H1 (cell line): ENCODE data around the gene KRTAP10-5. TPM values are rescaled to one million over a fixed set of nuclear protein-coding genes. Genes with fewer than 3 reads are reported as not detected.

Source experiments
- CTCF ChIA-PET: fragments of 300-600 bp; sonication (Branson Sonifier 250); formaldehyde crosslinking; loops from one replicate; lab custom pipeline; 2021; ENCODE audit not compliant: partially characterized antibody; lab: Charles Lee
- POLR2A ChIA-PET: fragments of 300-600 bp; sonication (Branson Sonifier 250); formaldehyde crosslinking; loops from one replicate; lab custom pipeline; 2021; ENCODE audit warnings: inconsistent platforms; ENCODE audit not compliant: partially characterized antibody; lab: Charles Lee
- DNase-seq, 2 experiments: peaks; one replicate each; pipeline versions ENCODE4 v3.0.0 to v3.0.0-alpha.2; 2010 to 2022; ENCODE audit warnings: low spot score in 2 of 2, low read depth in 1 of 2, mixed read lengths in 1 of 2
- FAIRE-seq: peaks from 2 replicates; lab custom pipeline; 2011; peaks lifted over from hg19 to GRCh38; lab: Jason Lieb, UNC
- H2AFZ ChIP-seq: 2 replicates; pipeline ENCODE4 v1.8.1; 2012; ENCODE audit warnings: low read length, inconsistent platforms
- H2AK5ac ChIP-seq: 2 replicates; pipeline ENCODE4 v1.6.1; 2013; ENCODE audit warnings: low read depth, low read length
- H2BK120ac ChIP-seq: replicated peaks from 2 replicates; pipeline ENCODE3; 2013; ENCODE audit warnings: low read depth, low read length, inconsistent platforms
- H2BK12ac ChIP-seq: 2 replicates; pipeline ENCODE4 v1.6.1; 2013; ENCODE audit warnings: low read depth, low read length
- H2BK15ac ChIP-seq: 2 replicates; pipeline ENCODE4 v1.6.1; 2013; ENCODE audit warnings: low read length
- H2BK20ac ChIP-seq: 2 replicates; pipeline ENCODE4 v1.6.1; 2013; ENCODE audit warnings: low read length
- H2BK5ac ChIP-seq: 2 replicates; pipeline ENCODE4 v1.6.1; 2013; ENCODE audit warnings: low read depth, low read length
- H3K14ac ChIP-seq: 2 replicates; pipeline ENCODE4 v1.6.1; 2013; ENCODE audit warnings: inconsistent platforms; ENCODE audit not compliant: insufficient read length
- H3K18ac ChIP-seq: 2 replicates; pipeline ENCODE4 v1.6.1; 2013; ENCODE audit warnings: low read length; ENCODE audit errors: extremely low read depth
- H3K23ac ChIP-seq: 2 replicates; pipeline ENCODE4 v1.6.1; 2013; ENCODE audit warnings: inconsistent platforms; ENCODE audit not compliant: insufficient read length
- H3K23me2 ChIP-seq: 2 replicates; pipeline ENCODE4 v1.6.1; 2013; ENCODE audit warnings: low read depth, low read length
- H3K27ac ChIP-seq: 2 replicates; pipeline ENCODE4 v1.6.1; 2011; ENCODE audit warnings: low read depth, low read length, inconsistent platforms
- H3K27me3 ChIP-seq, 4 experiments: replicated peaks in 1 of 4; 1 replicate in 1 of 4; 2 replicates in 3 of 4; pipeline versions ENCODE4 v1.6.1 to v1.8.1; 2011 to 2013; ENCODE audit warnings: low read length in 3 of 4, mild to moderate bottlenecking in 3 of 4, inconsistent platforms in 2 of 4, mixed read lengths in 2 of 4, moderate library complexity in 1 of 4; ENCODE audit not compliant: control insufficient read depth in 3 of 4, insufficient read depth in 3 of 4; ENCODE audit errors: extremely low read depth in 1 of 4
- H3K36me3 ChIP-seq, 4 experiments: 2 replicates each; pipeline versions ENCODE4 v1.6.1 to v1.8.1; 2011 to 2013; ENCODE audit warnings: mild to moderate bottlenecking in 4 of 4, low read length in 3 of 4, moderate library complexity in 2 of 4, control low read depth in 1 of 4, inconsistent platforms in 1 of 4; ENCODE audit not compliant: insufficient read depth in 4 of 4, control insufficient read depth in 2 of 4
- H3K4ac ChIP-seq: replicated peaks from 2 replicates; pipeline ENCODE3; 2013; ENCODE audit warnings: low read length, low read depth, mixed read lengths, inconsistent platforms; ENCODE audit not compliant: insufficient read length
- H3K4me1 ChIP-seq, 4 experiments: replicated peaks in 1 of 4; 1 replicate in 1 of 4; 2 replicates in 3 of 4; pipeline versions ENCODE4 v1.6.1 to v1.8.1; 2011 to 2013; ENCODE audit warnings: low read length in 3 of 4, inconsistent platforms in 2 of 4, mixed read lengths in 1 of 4; ENCODE audit not compliant: insufficient read depth in 4 of 4, control insufficient read depth in 3 of 4
- H3K4me2 ChIP-seq, 2 experiments: 2 replicates each; pipeline versions ENCODE4 v1.6.1 to v1.8.1; 2011 to 2013; ENCODE audit warnings: low read depth in 2 of 2, low read length in 2 of 2, control low read depth in 1 of 2, inconsistent platforms in 1 of 2, mild to moderate bottlenecking in 1 of 2; ENCODE audit not compliant: insufficient read depth in 1 of 2
- H3K4me3 ChIP-seq, 4 experiments: fragments of 200-600, 300-600 bp in 1 of 4; sonication (generic), shearing (Covaris generic), sonication (Bioruptor Twin) in 1 of 4; 2 replicates each; pipeline versions ENCODE4 v1.5.1 to v1.8.1; 2011 to 2016; ENCODE audit warnings: low read length in 4 of 4, low read depth in 3 of 4, control low read depth in 2 of 4, inconsistent platforms in 2 of 4, mild to moderate bottlenecking in 2 of 4, mixed read lengths in 1 of 4, moderate library complexity in 1 of 4; ENCODE audit not compliant: insufficient read depth in 2 of 4; ENCODE audit errors: extremely low read depth in 1 of 4
- H3K56ac ChIP-seq: replicated peaks from 2 replicates; pipeline ENCODE3; 2013; ENCODE audit warnings: low read depth, mild to moderate bottlenecking, mixed read lengths, low read length, inconsistent platforms; ENCODE audit not compliant: insufficient read length
- H3K79me1 ChIP-seq: 2 replicates; pipeline ENCODE4 v1.6.1; 2013; ENCODE audit warnings: low read depth, low read length, control low read depth
- H3K79me2 ChIP-seq, 2 experiments: 2 replicates each; pipeline versions ENCODE4 v1.6.1 to v1.8.1; 2012 to 2013; ENCODE audit warnings: low read length in 2 of 2, mild to moderate bottlenecking in 2 of 2, inconsistent platforms in 1 of 2; ENCODE audit not compliant: insufficient read depth in 2 of 2, control insufficient read depth in 1 of 2
- H3K9ac ChIP-seq, 4 experiments: replicated peaks in 1 of 4; 1 replicate in 1 of 4; 2 replicates in 3 of 4; pipeline versions ENCODE4 v1.6.1 to v1.8.1; 2011 to 2013; ENCODE audit warnings: low read depth in 3 of 4, low read length in 3 of 4, control low read depth in 2 of 4, mild to moderate bottlenecking in 2 of 4, moderate library complexity in 2 of 4, inconsistent platforms in 1 of 4; ENCODE audit errors: extremely low read depth in 1 of 4
- H3K9me3 ChIP-seq, 2 experiments: 2 replicates each; pipeline versions ENCODE4 v1.6.1 to v1.8.1; 2012 to 2013; ENCODE audit warnings: mild to moderate bottlenecking in 2 of 2, moderate library complexity in 2 of 2, control low read depth in 1 of 2, inconsistent platforms in 1 of 2, low read depth in 1 of 2, low read length in 1 of 2, mixed read lengths in 1 of 2; ENCODE audit not compliant: insufficient read depth in 2 of 2
- H4K20me1 ChIP-seq, 2 experiments: replicated peaks in 1 of 2; 2 replicates each; pipeline versions ENCODE3 to v1.8.1; 2011 to 2013; ENCODE audit warnings: inconsistent platforms in 2 of 2, low read length in 2 of 2, mild to moderate bottlenecking in 1 of 2; ENCODE audit not compliant: insufficient read depth in 2 of 2, control insufficient read depth in 1 of 2
- H4K5ac ChIP-seq: 2 replicates; pipeline ENCODE4 v1.6.1; 2013; ENCODE audit warnings: low read length, low read depth, mixed read lengths, inconsistent platforms; ENCODE audit not compliant: insufficient read length
- H4K8ac ChIP-seq: 2 replicates; pipeline ENCODE4 v1.8.0; 2013; ENCODE audit warnings: mild to moderate bottlenecking, moderate library complexity, low read length, inconsistent platforms; ENCODE audit not compliant: insufficient read depth; ENCODE audit errors: extremely low read depth
- H4K91ac ChIP-seq: replicated peaks from 2 replicates; pipeline ENCODE3; 2013; ENCODE audit warnings: low read length, mixed read lengths, inconsistent platforms; ENCODE audit not compliant: insufficient read length
- CEBPB ChIP-seq: IDR thresholded peaks from 2 replicates; pipeline ENCODE4 v1.6.1; 2012; ENCODE audit warnings: low read depth, low read length
- CREB1 ChIP-seq: IDR thresholded peaks from 2 replicates; pipeline ENCODE4 v1.6.1; 2012; ENCODE audit warnings: inconsistent platforms
- EP300 ChIP-seq, 2 experiments: IDR thresholded peaks; 1 replicate in 1 of 2; 2 replicates in 1 of 2; pipeline ENCODE4 v1.6.1; 2011 to 2012; ENCODE audit warnings: low read depth in 2 of 2, low read length in 2 of 2, mild to moderate bottlenecking in 2 of 2, borderline replicate concordance in 1 of 2, inconsistent platforms in 1 of 2, moderate library complexity in 1 of 2
- HDAC6 ChIP-seq: IDR thresholded peaks from one replicate; pipeline ENCODE4 v1.7.1; 2012; ENCODE audit warnings: low read depth, mild to moderate bottlenecking, inconsistent platforms, low read length, moderate library complexity
- RAD21 ChIP-seq, 2 experiments: IDR thresholded peaks in 1 of 2; conservative IDR thresholded peaks in 1 of 2; 2 replicates each; pipeline ENCODE4 v1.6.1; 2011; ENCODE audit warnings: low read depth in 2 of 2, low read length in 2 of 2, improper control_type of control experiment in 1 of 2, inconsistent platforms in 1 of 2, mild to moderate bottlenecking in 1 of 2, moderate library complexity in 1 of 2
- WGBS, 2 experiments: shearing (Covaris generic) in 1 of 2; methylation state at CpG; one replicate each; pipeline versions ENCODE4 v1.1.6 to v1.1.7; 2013 to 2015; ENCODE audit warnings: low lambda C conversion rate in 2 of 2, mixed read lengths in 2 of 2, inconsistent platforms in 1 of 2, low coverage in 1 of 2, missing lambda C conversion rate in 1 of 2; ENCODE audit not compliant: insufficient replicate concordance in 2 of 2, insufficient coverage in 1 of 2, insufficient read length in 1 of 2; ENCODE audit errors: extremely low coverage in 1 of 2, missing lambda C conversion rate in 1 of 2; 5-methylcytosine and 5-hydroxymethylcytosine counted together
- polyA plus RNA-seq, 7 experiments: library from polyadenylated mRNA; depleted of rRNA in 3 of 7; stranded (reverse) in 5 of 7; unstranded in 2 of 7; fragments of >200 nt in 5 of 7; fragments of 200-250 nt in 2 of 7; gene quantifications; 1 replicate in 5 of 7; 2 replicates in 1 of 7; 4 replicates in 1 of 7; pipeline versions ENCODE4 v1.2.1 to v1.2.3, GENCODE V29; 2011 to 2013; ENCODE audit warnings: missing spikeins in 2 of 7, mixed read lengths in 2 of 7
- total RNA-seq: library from RNA; stranded (reverse); fragmentation: NEBNext Ultra II Directional; extraction: Animal tissue kit (Norgen Biotek cat#: 25700); gene quantifications from 2 replicates; pipeline ENCODE4 v1.2.1, GENCODE V29; 2021

KRTAP10-5 gene
- total and polyA plus RNA-seq, 2 of the 8 experiments (the other 6 are each of a cell fraction or from before 2014, with no cell fraction given), result 0.09 TPM; not detected in 1

DNA sequence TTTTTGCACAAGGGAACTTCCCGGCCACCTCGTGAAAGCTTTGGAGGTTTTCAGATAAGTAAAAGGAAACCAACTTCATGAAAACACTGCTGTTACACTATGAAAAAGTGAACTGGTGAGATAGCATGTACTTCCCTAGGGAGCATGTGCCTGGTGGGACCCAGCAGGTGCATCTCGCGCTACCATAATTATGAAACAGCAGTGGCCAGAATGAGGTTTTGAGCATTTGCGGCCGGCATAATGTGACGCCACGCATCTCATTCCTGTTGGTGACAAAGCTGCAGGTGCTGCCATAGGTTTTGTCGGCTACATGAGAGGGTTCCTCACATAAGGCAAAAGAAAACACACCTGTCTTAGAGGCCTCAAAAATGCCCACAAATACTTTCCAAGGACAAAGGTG, 23.5 kb downstream of the KRTAP10-5 start:
- H4K8ac ChIP-seq, result no peak overlapping the region
- H2BK5ac ChIP-seq, result no peak overlapping the region
- no peaks in the 10 kb centered on the region; the same call in 1 of the 2 replicates for H3K79me1 ChIP-seq
- H4K91ac ChIP-seq, result no peak overlapping the region
- WGBS, 2 experiments, result 92% methylated on average over 9 of the region's 9 CpGs; no CpG with 5 or more reads in 1 of the 2 experiments
- H3K14ac ChIP-seq, result no peak overlapping the region
- no peaks in the 10 kb centered on the region for H3K23me2 ChIP-seq
- no peak overlapping the region for H3K23ac ChIP-seq
- FAIRE-seq (no peak), DNase-seq (no peak)
- H4K5ac ChIP-seq, result no peak overlapping the region
- no peak overlapping the region for H3K9ac ChIP-seq
- peak overlapping the region; percentile 2 for H3K4ac ChIP-seq
- H3K36me3 ChIP-seq, result no peaks in the 10 kb centered on the region
- no peak overlapping the region for H2AK5ac ChIP-seq
- peaks cover 2 to 13% (median 9%) of the 10 kb centered on the region in 4 experiments; a peak in 6 of 7 replicates for H3K4me1 ChIP-seq
- H3K56ac ChIP-seq, result no peak overlapping the region
- no peak overlapping the region for H2AFZ ChIP-seq
- H3K27me3 ChIP-seq, result no peaks in the 10 kb centered on the region
- H2BK120ac ChIP-seq, result no peak overlapping the region
- H3K18ac ChIP-seq, result no peak overlapping the region
- no peak overlapping the region for H3K4me2 ChIP-seq
- H3K4me3 ChIP-seq, result no peak overlapping the region
- H2BK20ac ChIP-seq, result no peak overlapping the region
- ChIA-PET CTCF (interaction anchor here (0.6 to 2.0 kb wide), 6 partner anchors 12 to 696 kb away, joined by 3 to 6 read pairs (median 4); no protein-coding TSS in a partner anchor), POLR2A (interaction anchor here (1.1 to 1.2 kb wide), 2 partner anchors 35 to 60 kb away, joined by 3 to 4 read pairs; no protein-coding TSS in a partner anchor)
- no peak overlapping the region for H3K27ac ChIP-seq
- H2BK15ac ChIP-seq, result no peak overlapping the region
- H3K79me2 ChIP-seq, result no peaks in the 10 kb centered on the region
- TF ChIP-seq RAD21 (IDR thresholded peaks at IDR 0.05 in 1 of 2, conservative IDR thresholded peaks at IDR 0.05 in 1 of 2; ENCODE audit: low read depth in 2 of 2, low read length in 2 of 2) (no peak), CREB1 (no peak), EP300 (IDR thresholded peaks at IDR 0.05; ENCODE audit: borderline replicate concordance in 1 of 2, low read depth in 2 of 2, low read length in 2 of 2) (no peak), CEBPB (no peak), HDAC6 (no peak)
- H2BK12ac ChIP-seq, result no peak overlapping the region
- no peaks in the 10 kb centered on the region for H3K9me3 ChIP-seq
- H4K20me1 ChIP-seq, result no peaks in the 10 kb centered on the region
